HG03378 (cell line): ENCODE results near the gene DENND1A.

Experiments
- ATAC-seq: cut with Tn5 transposase; IDR thresholded peaks from one replicate; pipeline ENCODE4 v1.9.1; 2021; ENCODE audit warnings: mild to moderate bottlenecking, moderate library complexity; ENCODE audit not compliant: unreplicated experiment

Gene DENND1A

GRCh38 chr9:123353984-123354591, 575.8 kb downstream of the DENND1A start:
- no peak for ATAC-seq

- no peak for ATAC-seq
These were observed 576.9 kb downstream of the DENND1A start for GRCh38 chr9:123353041-123353440.

GRCh38 chr9:123350590-123351310, 579.2 kb downstream of the DENND1A start:
- no peak for ATAC-seq

- ATAC-seq: no peak
These were observed 580.0 kb downstream of the DENND1A start for GRCh38 chr9:123349691-123350480.

GRCh38 chr9:123349033-123349432, 580.9 kb downstream of the DENND1A start:
- ATAC-seq: no peak

- no peak for ATAC-seq
These were observed 581.5 kb downstream of the DENND1A start for GRCh38 chr9:123348317-123348992.

GRCh38 chr9:123347289-123348060, 582.5 kb downstream of the DENND1A start:
- no peak for ATAC-seq

- no peak for ATAC-seq
These were observed 583.1 kb downstream of the DENND1A start for GRCh38 chr9:123346826-123347225.

- ATAC-seq: no peak
These were observed 583.9 kb downstream of the DENND1A start for GRCh38 chr9:123346026-123346425.

GRCh38 chr9:123345567-123345955, 584.4 kb downstream of the DENND1A start:
- ATAC-seq: no peak

GRCh38 chr9:123344192-123344949, 585.6 kb downstream of the DENND1A start:
- ATAC-seq: no peak

GRCh38 chr9:123343443-123344191, 586.3 kb downstream of the DENND1A start:
- peak; percentile 32 for ATAC-seq

GRCh38 chr9:123342247-123342646, 587.7 kb downstream of the DENND1A start:
- no peak for ATAC-seq

- ATAC-seq: no peak
These were observed 588.1 kb downstream of the DENND1A start for GRCh38 chr9:123341816-123342215.

- peak; percentile 41 for ATAC-seq
These were observed 590.0 kb downstream of the DENND1A start for GRCh38 chr9:123339666-123340510.

- peak; percentile 61 for ATAC-seq
These were observed 590.9 kb downstream of the DENND1A start for GRCh38 chr9:123338710-123339665.

GRCh38 chr9:123337971-123338370, 592.0 kb downstream of the DENND1A start:
- no peak for ATAC-seq
